CD14-positive monocyte (primary cell): Measurements from ENCODE around the gene ACR. TPM values are rescaled to one million over a fixed set of nuclear protein-coding genes. Genes with fewer than 3 reads are reported as not detected.

Experiments
- DNase-seq, 3 donors: peaks; one replicate each; pipeline ENCODE4 v3.0.0-alpha.2; 2011 to 2022
- H2AFZ ChIP-seq: 2 replicates; pipeline ENCODE4 v1.6.0; 2012; ENCODE audit warnings: mild to moderate bottlenecking, low read depth, low read length, inconsistent platforms; ENCODE audit not compliant: insufficient read depth, poor library complexity, severe bottlenecking
- H3K27ac ChIP-seq, 2 donors: 1 replicate in 1 of 2; 2 replicates in 1 of 2; pipeline ENCODE4 v1.5.1; 2012 to 2013; ENCODE audit warnings: low read length in 2 of 2, control low read depth in 1 of 2, inconsistent platforms in 1 of 2, low read depth in 1 of 2, mild to moderate bottlenecking in 1 of 2
- H3K27me3 ChIP-seq, 2 donors: one replicate each; pipeline versions ENCODE4 v1.6.0 to v1.6.1; 2011 to 2013; ENCODE audit warnings: low read length in 2 of 2; ENCODE audit not compliant: control insufficient read depth in 2 of 2, insufficient read depth in 2 of 2
- H3K36me3 ChIP-seq, 2 donors: replicated peaks in 1 of 2; 1 replicate in 1 of 2; 2 replicates in 1 of 2; pipeline versions ENCODE4 v1.5.1 to v1.6.1; 2012 to 2013; ENCODE audit warnings: low read length in 2 of 2, control low read depth in 1 of 2, inconsistent platforms in 1 of 2, mild to moderate bottlenecking in 1 of 2; ENCODE audit not compliant: insufficient read depth in 2 of 2, control insufficient read depth in 1 of 2
- H3K4me1 ChIP-seq, 2 donors: 1 replicate in 1 of 2; 2 replicates in 1 of 2; pipeline versions ENCODE4 v1.5.1 to v1.6.1; 2012 to 2013; ENCODE audit warnings: low read length in 2 of 2, control low read depth in 1 of 2, inconsistent platforms in 1 of 2, mild to moderate bottlenecking in 1 of 2, moderate library complexity in 1 of 2; ENCODE audit not compliant: insufficient read depth in 2 of 2, control insufficient read depth in 1 of 2
- H3K4me2 ChIP-seq: replicated peaks from 2 replicates; pipeline ENCODE3; 2012; ENCODE audit warnings: low read length, moderate library complexity, mild to moderate bottlenecking; ENCODE audit not compliant: poor library complexity, severe bottlenecking; ENCODE audit errors: extremely low read depth
- H3K4me3 ChIP-seq, 3 experiments: fragments of 200-600 bp in 1 of 3; sonication (generic) in 1 of 3; replicated peaks in 1 of 3; 1 replicate in 2 of 3; 2 replicates in 1 of 3; pipeline ENCODE4 v1.5.1; 2011 to 2013; ENCODE audit warnings: low read length in 3 of 3, mild to moderate bottlenecking in 3 of 3, control low read depth in 2 of 3, low read depth in 2 of 3, inconsistent platforms in 1 of 3, moderate library complexity in 1 of 3
- H3K79me2 ChIP-seq: 2 replicates; pipeline ENCODE4 v1.6.0; 2012; ENCODE audit warnings: mild to moderate bottlenecking, control low read depth, inconsistent platforms, low read length, moderate library complexity; ENCODE audit not compliant: insufficient read depth
- H3K9ac ChIP-seq: 2 replicates; pipeline ENCODE4 v1.6.0; 2017; ENCODE audit warnings: low read length, mild to moderate bottlenecking; ENCODE audit not compliant: insufficient read depth, poor library complexity, severe bottlenecking
- H3K9me3 ChIP-seq, 2 donors: replicated peaks in 1 of 2; 1 replicate in 1 of 2; 2 replicates in 1 of 2; pipeline versions ENCODE4 v1.5.1 to v1.6.1; 2012 to 2013; ENCODE audit warnings: low read length in 2 of 2, control low read depth in 1 of 2; ENCODE audit not compliant: control insufficient read depth in 1 of 2, insufficient read depth in 1 of 2
- H4K20me1 ChIP-seq: 2 replicates; pipeline ENCODE4 v1.6.0; 2012; ENCODE audit warnings: mild to moderate bottlenecking, low read length, control low read depth, moderate library complexity; ENCODE audit not compliant: insufficient read depth
- H3K27ac Mint-ChIP-seq, 7 donors: one replicate each; pipeline ENCODE4 v1.8.0; 2020; ENCODE audit warnings: mild to moderate bottlenecking in 7 of 7, mixed read lengths in 7 of 7, moderate library complexity in 6 of 7, inconsistent platforms in 2 of 7
- H3K27me3 Mint-ChIP-seq, 3 donors: one replicate each; pipeline ENCODE4 v1.8.0; 2021 to 2022; ENCODE audit warnings: low read depth in 3 of 3, mild to moderate bottlenecking in 3 of 3, mixed read lengths in 3 of 3, moderate library complexity in 3 of 3, inconsistent platforms in 1 of 3
- H3K36me3 Mint-ChIP-seq, 2 donors: one replicate each; pipeline ENCODE4 v1.8.0; 2020; ENCODE audit warnings: mixed read lengths in 2 of 2, inconsistent platforms in 1 of 2, mild to moderate bottlenecking in 1 of 2
- H3K4me1 Mint-ChIP-seq: one replicate; pipeline ENCODE4 v1.8.0; 2020; ENCODE audit warnings: mild to moderate bottlenecking, mixed read lengths
- H3K4me3 Mint-ChIP-seq, 2 donors: one replicate each; pipeline ENCODE4 v1.8.0; 2020; ENCODE audit warnings: mild to moderate bottlenecking in 2 of 2, mixed read lengths in 2 of 2, moderate library complexity in 1 of 2
- H3K9me3 Mint-ChIP-seq, 7 donors: one replicate each; pipeline ENCODE4 v1.8.0; 2020 to 2022; ENCODE audit warnings: mixed read lengths in 7 of 7, mild to moderate bottlenecking in 6 of 7, moderate library complexity in 6 of 7, inconsistent platforms in 2 of 7
- CTCF ChIP-seq: fragments of 200-600 bp; IDR thresholded peaks from one replicate; pipeline ENCODE4 v1.8.0; 2022; ENCODE audit warnings: antibody characterized with exemption, mild to moderate bottlenecking
- WGBS: methylation state at CpG from one replicate; pipeline ENCODE4 v1.1.5; 2013; ENCODE audit warnings: missing lambda C conversion rate; ENCODE audit not compliant: insufficient coverage; 5-methylcytosine and 5-hydroxymethylcytosine counted together
- intact Hi-C, 2 donors: fragments of 100-400 bp; cut with micrococcal nuclease; formaldehyde crosslinking; loops; one replicate each; pipeline versions ENCODE4 v1.15.0 to v1.15.1; 2023
- polyA plus RNA-seq, 3 donors: library from polyadenylated mRNA; depleted of rRNA in 1 of 3; unstranded in 2 of 3; stranded (reverse) in 1 of 3; fragments of 300-500 nt in 2 of 3; fragments of >200 nt in 1 of 3; fragmentation: Illumina TruSeq in 2 of 3; gene quantifications; 1 replicate in 2 of 3; 2 replicates in 1 of 3; pipeline ENCODE4 v1.2.3, GENCODE V29; 2012 to 2021

Gene ACR
- polyA plus RNA-seq, 3 donors = not detected

GRCh38 chr22:50722716-50723428 lies 15.1 kb upstream of the ACR start:
- H3K27ac Mint-ChIP-seq = no peak overlapping the region
- intact Hi-C loops = no loop called here
- no peaks in the 10 kb centered on the region for H3K4me1 ChIP-seq
- no peaks in the 10 kb centered on the region for H3K4me1 Mint-ChIP-seq
- 90% methylated on average over 6 of the region's 12 CpGs for WGBS
- no peak overlapping the region for H2AFZ ChIP-seq
- H3K36me3 ChIP-seq = no peaks in the 10 kb centered on the region
- no peak for DNase-seq
- no peaks in the 10 kb centered on the region for H4K20me1 ChIP-seq
- peaks cover 0 to 15% (median 2%) of the 10 kb centered on the region in 7 donors for H3K9me3 Mint-ChIP-seq
- H3K4me3 ChIP-seq = no peak overlapping the region
- H3K9ac ChIP-seq = no peak overlapping the region
- no peak overlapping the region for H3K4me2 ChIP-seq
- H3K79me2 ChIP-seq = no peaks in the 10 kb centered on the region
- H3K27ac ChIP-seq = no peak overlapping the region
- H3K27me3 Mint-ChIP-seq = peaks cover 0 to 5% (median 0%) of the 10 kb centered on the region in 3 donors
- peaks cover 0 to 9% of the 10 kb centered on the region in 2 donors for H3K9me3 ChIP-seq
- H3K27me3 ChIP-seq = no peaks in the 10 kb centered on the region
- no peak for TF ChIP-seq CTCF
- H3K36me3 Mint-ChIP-seq = no peaks in the 10 kb centered on the region
- H3K4me3 Mint-ChIP-seq = no peak overlapping the region

DNA sequence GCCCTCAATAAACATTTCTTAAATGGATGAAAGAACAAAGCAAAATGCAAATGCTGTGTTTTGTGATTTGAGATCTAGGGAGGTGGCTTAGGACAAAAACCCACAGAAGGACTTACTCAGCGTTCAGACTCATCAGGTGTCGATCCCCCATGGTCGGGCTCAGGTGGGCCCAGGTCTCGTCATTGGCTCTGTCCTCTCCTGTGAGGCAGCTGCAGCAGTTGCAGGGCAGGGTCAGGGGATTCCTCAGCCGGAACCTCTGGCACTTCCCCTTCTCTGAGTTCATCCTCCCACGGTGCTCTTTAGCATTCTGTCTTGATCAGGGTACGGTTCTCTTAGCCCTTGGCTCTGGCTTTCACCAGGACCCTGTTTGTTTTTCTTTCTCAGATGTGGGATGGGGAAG lies 14.0 kb upstream of the ACR start:
- Mint-ChIP-seq H3K27ac (peak overlapping the region in 1 of 7 donors; percentile 71), H3K36me3 (no peaks in the 10 kb centered on the region), H3K27me3 (peaks cover 0 to 5% (median 0%) of the 10 kb centered on the region in 3 donors), H3K4me1 (no peaks in the 10 kb centered on the region), H3K4me3 (no peak overlapping the region), H3K9me3 (peaks cover 0 to 15% (median 2%) of the 10 kb centered on the region in 7 donors)
- peaks cover 0 to 9% of the 10 kb centered on the region in 2 donors for H3K9me3 ChIP-seq
- no peaks in the 10 kb centered on the region for H3K36me3 ChIP-seq
- DNase-seq = no peak
- no peaks in the 10 kb centered on the region for H4K20me1 ChIP-seq
- no peak overlapping the region for H2AFZ ChIP-seq
- intact Hi-C loops = no loop called here
- H3K4me1 ChIP-seq = no peaks in the 10 kb centered on the region
- no peak overlapping the region for H3K4me2 ChIP-seq
- no peak overlapping the region for H3K9ac ChIP-seq
- WGBS = 90% methylated on average over 4 of the region's 7 CpGs
- H3K79me2 ChIP-seq = no peaks in the 10 kb centered on the region
- TF ChIP-seq CTCF = no peak
- H3K27me3 ChIP-seq = no peaks in the 10 kb centered on the region
- H3K4me3 ChIP-seq = no peak overlapping the region
- H3K27ac ChIP-seq = no peak overlapping the region
